HG02642 (cell line): ENCODE data around the gene LPCAT3.
A peak's percentile ranks its signal among the peaks of the same experiment; 100 is the strongest.

ENCODE experiments used
- ATAC-seq: cut with Tn5 transposase; IDR thresholded peaks from one replicate; pipeline ENCODE4 v1.9.1; 2021; ENCODE audit warnings: mild to moderate bottlenecking; ENCODE audit not compliant: unreplicated experiment, poor library complexity

The LPCAT3 gene

DNA sequence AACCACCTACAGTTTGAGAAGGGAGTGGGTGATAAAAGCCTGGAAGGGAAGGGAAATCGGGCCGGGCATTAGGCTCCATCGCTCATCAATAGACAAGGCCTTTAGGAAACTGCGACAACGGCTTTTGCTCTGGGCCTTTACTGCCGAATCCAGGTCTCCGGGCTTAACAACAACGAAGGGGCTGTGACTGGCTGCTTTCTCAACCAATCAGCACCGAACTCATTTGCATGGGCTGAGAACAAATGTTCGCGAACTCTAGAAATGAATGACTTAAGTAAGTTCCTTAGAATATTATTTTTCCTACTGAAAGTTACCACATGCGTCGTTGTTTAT is 74.9 kb downstream of the LPCAT3 start:
- peak; percentile 24 for ATAC-seq

DNA sequence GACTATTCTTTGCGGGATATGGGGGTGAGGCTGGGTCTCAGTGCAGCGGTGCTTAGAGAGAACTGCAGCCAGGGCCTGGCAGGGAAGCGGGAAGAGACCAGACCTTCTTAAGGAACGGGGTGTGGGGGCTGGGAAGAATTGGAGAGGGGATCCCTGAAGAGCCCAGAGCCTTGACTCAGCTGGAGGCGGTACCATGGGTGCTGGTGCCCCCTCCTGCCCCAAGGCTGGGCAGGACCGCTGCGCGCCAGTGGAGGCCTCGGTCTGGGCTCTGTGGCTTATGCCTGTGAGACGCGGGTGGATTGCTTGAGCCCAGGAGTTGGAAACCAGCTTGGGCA is 76.0 kb downstream of the LPCAT3 start:
- ATAC-seq, result no peak

DNA sequence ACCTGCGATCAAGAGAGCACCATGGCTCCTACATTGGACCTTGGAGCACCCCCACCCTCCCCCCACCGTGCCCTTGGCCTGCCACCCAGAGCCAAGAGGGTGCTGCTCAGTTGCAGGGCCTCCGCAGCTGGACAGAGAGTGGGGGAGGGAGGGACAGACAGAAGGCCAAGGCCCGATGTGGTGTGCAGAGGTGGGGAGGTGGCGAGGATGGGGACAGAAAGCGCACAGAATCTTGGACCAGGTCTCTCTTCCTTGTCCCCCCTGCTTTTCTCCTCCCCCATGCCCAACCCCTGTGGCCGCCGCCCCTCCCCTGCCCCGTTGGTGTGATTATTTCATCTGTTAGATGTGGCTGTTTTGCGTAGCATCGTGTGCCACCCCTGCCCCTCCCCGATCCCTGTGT is 76.5 kb downstream of the LPCAT3 start:
- ATAC-seq, result no peak

DNA sequence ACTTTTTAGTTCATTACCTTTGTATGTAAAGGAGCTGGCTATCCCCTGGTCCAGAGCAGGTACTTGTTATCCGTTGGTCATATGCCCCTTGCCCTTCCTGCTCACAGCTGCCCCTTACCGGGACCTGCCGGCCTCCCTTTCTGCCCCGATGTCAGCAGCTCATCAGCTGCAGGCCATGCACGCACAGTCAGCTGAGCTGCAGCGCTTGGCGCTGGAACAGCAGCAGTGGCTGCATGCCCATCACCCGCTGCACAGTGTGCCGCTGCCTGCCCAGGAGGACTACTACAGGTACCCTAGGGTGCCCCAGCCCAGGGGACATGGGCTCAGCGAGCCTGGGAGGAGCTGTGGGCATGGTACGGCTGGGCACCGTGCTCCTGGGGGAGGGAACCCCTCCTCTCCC is 77.0 kb downstream of the LPCAT3 start:
- ATAC-seq, result no peak

DNA sequence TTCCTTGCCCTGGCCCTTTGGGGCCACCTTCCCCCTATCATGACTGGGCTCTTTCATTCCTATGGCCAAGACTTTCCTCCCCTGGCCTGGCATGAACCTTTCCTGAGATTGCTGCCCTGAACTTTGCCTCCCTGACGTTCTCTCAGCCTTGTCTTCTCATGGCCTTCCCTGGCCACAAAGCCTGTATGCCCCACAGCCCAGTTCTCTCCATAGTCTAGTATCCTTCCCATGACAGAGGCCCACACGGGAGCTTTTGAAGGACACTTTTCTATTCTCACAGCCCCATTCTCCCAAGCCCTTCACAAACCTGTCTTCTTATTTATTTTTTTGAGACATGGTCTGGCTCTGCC is 79.1 kb downstream of the LPCAT3 start:
- no peak for ATAC-seq

DNA sequence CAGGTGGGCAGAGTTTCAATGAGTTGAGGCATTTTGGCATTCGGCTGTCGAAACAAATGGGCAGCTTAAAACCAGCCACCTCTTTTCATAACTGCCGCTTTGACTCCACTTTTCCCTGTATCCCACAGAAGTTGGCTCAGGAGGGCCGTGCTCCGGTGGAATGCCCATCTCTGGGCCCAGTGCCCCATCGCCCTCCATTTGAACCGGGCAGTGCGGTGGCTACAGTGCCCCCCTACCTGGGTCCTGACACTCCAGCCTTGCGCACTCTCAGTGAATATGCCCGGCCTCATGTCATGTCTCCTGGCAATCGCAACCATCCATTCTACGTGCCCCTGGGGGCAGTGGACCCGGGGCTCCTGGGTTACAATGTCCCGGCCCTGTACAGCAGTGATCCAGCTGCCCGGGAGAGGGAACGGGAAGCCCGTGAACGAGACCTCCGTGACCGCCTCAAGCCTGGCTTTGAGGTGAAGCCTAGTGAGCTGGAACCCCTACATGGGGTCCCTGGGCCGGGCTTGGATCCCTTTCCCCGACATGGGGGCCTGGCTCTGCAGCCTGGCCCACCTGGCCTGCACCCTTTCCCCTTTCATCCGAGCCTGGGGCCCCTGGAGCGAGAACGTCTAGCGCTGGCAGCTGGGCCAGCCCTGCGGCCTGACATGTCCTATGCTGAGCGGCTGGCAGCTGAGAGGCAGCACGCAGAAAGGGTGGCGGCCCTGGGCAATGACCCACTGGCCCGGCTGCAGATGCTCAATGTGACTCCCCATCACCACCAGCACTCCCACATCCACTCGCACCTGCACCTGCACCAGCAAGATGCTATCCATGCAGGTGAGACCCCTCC is 79.7 kb downstream of the LPCAT3 start:
- no peak for ATAC-seq

DNA sequence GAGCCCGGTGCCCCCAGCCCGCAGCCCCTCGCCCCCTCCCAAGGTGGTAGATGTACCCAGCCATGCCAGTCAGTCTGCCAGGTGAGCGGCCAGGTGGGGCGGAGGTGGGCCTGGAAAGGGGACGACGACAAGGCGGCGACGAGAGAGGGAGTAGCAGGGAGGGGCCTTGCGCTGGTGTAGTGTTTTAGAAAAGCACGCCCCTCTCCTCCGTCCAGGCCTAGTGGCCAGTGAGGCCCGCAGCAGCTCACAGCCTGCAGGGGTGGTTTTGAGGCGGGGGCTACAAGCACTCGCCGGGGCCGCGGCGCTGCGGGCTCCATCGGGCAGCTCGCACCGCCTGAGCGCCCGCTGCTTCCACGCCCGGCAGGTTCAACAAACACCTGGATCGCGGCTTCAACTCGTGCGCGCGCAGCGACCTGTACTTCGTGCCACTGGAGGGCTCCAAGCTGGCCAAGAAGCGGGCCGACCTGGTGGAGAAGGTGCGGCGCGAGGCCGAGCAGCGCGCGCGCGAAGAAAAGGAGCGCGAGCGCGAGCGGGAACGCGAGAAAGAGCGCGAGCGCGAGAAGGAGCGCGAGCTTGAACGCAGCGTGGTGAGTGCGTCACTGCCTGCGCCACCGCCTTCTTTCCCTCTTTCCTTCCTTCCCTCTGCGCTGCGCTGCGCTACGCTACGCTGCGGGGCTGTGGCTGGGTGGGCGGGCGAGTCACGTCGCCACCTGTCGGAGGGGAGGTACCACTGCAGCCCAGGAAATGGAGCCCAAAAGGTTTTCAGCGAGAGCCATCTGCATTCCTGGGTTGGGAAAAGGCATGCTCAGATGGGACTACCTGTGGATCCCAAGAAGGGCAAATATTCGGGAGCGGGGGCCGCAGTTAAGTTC is 80.6 kb downstream of the LPCAT3 start:
- ATAC-seq, result peak; percentile 89

DNA sequence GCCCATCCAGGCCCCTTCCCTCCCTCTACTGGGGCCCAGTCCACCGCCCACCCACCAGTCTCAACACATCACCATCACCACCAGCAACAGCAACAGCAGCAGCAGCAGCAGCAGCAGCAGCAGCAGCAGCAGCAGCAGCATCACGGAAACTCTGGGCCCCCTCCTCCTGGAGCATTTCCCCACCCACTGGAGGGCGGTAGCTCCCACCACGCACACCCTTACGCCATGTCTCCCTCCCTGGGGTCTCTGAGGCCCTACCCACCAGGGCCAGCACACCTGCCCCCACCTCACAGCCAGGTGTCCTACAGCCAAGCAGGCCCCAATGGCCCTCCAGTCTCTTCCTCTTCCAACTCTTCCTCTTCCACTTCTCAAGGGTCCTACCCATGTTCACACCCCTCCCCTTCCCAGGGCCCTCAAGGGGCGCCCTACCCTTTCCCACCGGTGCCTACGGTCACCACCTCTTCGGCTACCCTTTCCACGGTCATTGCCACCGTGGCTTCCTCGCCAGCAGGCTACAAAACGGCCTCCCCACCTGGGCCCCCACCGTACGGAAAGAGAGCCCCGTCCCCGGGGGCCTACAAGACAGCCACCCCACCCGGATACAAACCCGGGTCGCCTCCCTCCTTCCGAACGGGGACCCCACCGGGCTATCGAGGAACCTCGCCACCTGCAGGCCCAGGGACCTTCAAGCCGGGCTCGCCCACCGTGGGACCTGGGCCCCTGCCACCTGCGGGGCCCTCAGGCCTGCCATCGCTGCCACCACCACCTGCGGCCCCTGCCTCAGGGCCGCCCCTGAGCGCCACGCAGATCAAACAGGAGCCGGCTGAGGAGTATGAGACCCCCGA is 81.4 kb downstream of the LPCAT3 start:
- peak; percentile 10 for ATAC-seq

DNA sequence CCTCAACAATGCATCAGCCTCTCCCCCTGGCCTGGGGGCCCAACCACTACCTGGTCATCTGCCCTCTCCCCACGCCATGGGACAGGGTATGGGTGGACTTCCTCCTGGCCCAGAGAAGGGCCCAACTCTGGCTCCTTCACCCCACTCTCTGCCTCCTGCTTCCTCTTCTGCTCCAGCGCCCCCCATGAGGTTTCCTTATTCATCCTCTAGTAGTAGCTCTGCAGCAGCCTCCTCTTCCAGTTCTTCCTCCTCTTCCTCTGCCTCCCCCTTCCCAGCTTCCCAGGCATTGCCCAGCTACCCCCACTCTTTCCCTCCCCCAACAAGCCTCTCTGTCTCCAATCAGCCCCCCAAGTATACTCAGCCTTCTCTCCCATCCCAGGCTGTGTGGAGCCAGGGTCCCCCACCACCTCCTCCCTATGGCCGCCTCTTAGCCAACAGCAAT is 82.1 kb downstream of the LPCAT3 start:
- no peak for ATAC-seq

DNA sequence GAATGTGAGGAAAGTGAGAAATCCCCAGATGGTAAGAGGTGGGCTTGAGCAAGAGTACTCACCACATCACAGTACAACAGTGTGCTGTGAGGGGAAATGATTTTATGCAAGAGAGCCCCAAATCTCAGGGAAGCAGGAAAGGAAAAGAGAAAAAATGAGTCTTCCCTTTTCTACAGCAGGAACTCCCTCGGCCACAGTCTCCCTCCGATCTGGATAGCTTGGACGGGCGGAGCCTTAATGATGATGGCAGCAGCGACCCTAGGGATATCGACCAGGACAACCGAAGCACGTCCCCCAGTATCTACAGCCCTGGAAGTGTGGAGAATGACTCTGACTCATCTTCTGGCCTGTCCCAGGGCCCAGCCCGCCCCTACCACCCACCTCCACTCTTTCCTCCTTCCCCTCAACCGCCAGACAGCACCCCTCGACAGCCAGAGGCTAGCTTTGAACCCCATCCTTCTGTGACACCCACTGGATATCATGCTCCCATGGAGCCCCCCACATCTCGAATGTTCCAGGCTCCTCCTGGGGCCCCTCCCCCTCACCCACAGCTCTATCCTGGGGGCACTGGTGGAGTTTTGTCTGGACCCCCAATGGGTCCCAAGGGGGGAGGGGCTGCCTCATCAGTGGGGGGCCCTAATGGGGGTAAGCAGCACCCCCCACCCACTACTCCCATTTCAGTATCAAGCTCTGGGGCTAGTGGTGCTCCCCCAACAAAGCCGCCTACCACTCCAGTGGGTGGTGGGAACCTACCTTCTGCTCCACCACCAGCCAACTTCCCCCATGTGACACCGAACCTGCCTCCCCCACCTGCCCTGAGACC is 82.7 kb downstream of the LPCAT3 start:
- no peak for ATAC-seq

DNA sequence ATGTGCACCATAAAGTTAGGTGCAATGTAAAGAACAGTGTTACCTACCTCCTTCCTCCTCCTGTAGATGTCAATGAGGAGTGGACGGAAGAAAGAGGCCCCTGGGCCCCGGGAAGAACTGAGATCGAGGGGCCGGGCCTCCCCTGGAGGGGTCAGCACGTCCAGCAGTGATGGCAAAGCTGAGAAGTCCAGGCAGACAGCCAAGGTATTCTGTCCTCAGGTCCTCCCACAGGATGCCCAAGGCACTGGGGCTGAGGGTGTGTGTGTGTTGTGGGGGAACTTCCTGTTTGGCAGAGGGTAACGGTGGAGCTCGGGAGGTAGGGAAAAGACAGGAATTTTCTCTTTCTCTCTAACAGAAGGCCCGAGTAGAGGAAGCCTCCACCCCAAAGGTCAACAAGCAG is 84.2 kb downstream of the LPCAT3 start:
- no peak for ATAC-seq

DNA sequence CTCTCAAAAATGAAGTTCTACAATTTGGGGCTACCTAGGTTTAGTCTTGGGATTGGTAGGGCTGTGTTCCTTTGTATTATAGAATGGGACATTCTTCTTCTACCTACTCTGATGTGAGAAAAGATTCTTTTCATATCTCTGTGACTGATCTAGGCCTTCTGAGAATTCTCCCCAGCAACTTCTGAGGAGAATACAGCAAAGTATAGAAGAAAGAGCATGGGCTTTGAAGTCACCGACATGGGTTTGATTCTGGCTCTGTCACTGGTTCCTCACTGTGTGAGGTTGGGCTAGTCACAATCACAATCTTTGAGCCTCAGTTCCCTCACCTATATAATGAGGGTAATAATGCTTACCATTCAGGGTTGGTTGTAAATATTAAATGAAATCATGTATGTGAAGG is 85.5 kb downstream of the LPCAT3 start:
- ATAC-seq, result no peak

DNA sequence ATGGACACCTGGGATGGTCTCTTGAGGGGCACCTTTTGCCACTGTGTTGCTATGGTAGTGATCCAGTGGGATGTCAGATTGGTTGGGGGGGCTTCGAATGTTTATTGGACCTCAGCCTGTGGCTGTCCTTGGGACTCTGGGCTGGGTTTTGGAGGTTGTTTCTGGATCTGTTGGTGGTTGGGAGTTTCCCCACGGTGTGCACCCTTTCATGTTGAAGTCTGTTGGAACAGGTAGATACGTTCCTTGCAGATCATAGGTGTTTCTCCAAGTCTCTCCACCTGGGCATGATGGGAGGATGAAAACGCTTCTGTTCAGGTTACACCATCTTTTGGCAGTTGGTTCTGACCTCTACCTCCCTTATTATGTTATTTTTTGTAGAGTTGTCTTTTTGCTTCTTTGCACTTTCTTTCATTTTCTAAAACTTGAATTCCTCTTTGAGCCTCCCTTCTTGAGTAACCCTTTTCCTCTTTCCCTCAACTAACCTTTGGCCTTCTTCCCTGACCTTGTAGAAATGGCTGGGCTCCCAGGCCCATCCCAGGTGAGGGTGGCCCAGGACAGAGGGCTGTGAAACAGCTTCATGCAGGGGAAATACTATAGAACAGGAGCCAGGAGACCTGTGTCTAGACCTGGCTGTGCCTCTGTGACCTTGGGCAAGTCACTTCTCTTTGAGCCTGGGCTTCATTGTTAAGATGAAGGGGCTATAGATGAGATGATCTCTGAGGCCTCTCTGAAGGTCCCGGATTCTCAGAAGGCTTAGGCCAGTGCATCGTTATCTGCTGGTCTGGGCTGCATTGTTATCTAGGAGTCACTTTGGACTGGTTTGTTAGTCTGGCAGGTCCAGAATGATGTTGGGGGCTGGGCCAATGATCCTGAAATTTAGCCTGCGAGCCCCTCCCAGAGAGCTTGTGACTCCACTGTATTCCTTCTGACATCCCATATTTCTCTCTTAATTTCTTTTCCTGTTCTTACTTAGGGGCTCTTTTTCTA is 88.5 kb downstream of the LPCAT3 start:
- ATAC-seq, result no peak

DNA sequence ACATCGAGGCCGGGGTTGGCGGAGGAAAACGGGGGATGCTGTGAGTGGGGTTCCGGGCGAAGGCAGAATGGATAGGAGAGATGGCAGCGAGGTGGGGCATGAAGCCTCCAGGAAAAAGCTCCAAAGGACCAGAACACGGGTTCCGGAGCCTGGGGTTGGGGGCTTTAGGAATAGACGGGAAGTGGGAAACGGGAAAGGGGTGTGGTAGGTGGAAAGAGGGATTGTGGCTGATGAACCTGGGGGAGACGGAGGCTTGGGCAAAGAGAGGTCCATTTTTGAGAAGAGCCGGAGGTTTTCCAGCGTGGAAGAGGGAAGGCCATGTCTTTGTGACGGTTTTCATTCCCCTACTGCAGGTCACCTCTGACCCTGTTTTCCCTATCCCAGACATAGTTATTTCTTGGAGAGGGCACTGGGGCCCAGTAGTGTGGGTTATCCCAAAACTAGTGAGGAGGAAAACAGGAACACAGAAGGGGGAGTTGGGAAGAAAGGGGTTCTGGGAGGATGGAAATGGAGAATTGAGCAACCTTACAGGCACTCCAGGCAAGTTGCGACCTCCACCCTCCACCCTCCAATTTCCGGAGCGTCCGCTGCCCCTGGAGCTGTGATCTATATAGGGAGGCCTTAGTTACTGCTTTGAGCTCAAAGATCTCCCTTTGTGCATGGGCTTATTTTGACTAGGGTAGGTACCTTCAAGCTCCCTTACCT is 89.4 kb downstream of the LPCAT3 start:
- ATAC-seq, result no peak

DNA sequence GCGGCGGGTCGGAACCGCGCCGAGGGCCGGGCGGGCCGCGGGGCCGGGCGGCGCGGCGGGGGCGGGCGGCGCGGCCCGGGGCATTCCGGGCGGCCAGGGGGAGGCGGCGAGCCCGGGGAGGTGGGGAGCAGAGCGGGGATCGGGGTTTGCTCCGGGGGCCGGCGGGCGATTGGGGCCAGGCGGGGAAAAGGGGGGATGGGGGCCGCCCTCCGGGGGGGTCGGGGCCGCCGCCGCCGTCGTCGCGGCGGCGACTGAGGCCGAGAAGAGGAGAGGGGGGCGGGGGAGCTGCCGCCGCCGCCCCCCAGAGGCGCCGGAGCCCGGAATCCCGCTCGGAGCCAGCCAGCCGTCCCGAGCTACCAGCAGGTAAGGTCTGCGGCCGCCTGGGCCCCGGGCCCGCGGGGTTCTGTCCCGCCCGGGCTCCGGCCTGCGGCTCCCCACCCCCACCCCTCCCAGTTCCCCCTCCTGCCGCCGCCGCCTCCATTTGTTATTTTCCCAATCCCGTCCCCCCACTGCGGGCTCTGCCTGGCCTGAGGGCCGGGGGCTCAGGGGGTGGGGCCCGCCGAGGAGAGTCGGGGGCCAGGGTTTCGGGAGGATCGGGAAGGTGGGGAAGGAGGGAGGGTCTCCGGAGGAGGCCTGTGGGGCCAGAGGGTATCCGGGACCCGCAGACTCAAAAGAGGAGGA is 90.1 kb downstream of the LPCAT3 start:
- ATAC-seq, result no peak

DNA sequence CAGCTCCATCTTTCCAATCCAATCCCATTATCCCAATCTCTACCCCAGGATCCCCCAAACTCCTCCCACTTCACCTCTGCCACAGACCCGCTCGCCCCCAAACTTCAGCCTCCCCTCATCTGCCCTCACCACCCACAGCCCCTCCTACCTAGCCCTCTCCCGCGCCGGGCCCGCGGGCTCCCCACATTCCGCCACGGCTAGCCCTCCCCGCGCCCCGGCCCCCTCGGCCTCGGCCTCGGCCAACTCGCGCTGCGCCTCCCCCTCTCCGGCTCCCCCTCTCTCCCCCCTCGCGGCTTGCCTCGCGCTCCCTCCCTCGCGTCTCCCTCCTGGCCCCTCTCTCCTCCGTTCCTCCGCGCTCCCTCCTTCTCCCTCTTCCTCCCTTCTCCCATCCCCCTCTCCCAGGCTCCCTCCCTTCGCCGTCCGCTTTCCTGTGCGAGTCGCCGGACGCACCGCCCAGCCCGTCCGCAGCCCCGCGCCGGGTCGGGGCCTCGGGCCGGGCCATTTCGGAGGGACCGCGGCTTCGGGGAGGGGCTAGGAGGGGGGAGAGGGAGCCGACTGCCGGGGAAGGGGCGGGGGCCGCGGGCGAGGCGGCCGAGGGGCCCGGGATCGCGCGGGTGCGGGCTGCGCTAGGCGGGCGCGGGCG is 90.8 kb downstream of the LPCAT3 start, which contains the start of gene ATN1:
Gene ATN1, plus strand, starts transcription at position 581 of the 643 bp plus-strand sequence. CDS start 6,043 bp downstream, outside the sequence.
- no peak for ATAC-seq
